HG03175 (cell line): ENCODE results near the gene PPP1R1C.

Experiments
- ATAC-seq: cut with Tn5 transposase; IDR thresholded peaks from one replicate; pipeline ENCODE4 v1.9.1; 2021; ENCODE audit warnings: mild to moderate bottlenecking, moderate library complexity; ENCODE audit not compliant: unreplicated experiment

PPP1R1C gene

GRCh38 chr2:182098648-182099047 is 113.0 kb downstream of the PPP1R1C start:
- ATAC-seq, result no peak

GRCh38 chr2:182101263-182101662 is 115.6 kb downstream of the PPP1R1C start:
- peak; percentile 64 for ATAC-seq

DNA sequence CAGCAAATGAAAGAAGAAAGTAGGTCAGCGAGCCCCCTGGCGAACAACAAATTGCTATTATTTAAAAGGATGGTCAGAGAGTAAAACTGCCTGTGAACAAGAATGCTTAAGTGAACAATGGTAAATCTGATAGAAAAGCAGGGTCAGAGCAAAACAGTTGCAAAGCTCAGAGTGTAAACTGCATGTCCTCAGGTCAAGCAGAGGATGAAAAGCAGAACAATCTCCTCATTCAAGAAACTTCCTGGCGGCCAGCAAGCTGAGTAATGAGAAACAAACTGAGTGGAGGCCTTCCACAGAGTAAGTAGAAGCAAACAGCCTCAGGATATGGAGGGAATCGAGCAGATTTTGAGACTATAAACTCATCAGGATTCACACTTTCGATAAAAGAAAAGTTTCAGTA is 117.9 kb downstream of the PPP1R1C start:
- ATAC-seq, result no peak

DNA sequence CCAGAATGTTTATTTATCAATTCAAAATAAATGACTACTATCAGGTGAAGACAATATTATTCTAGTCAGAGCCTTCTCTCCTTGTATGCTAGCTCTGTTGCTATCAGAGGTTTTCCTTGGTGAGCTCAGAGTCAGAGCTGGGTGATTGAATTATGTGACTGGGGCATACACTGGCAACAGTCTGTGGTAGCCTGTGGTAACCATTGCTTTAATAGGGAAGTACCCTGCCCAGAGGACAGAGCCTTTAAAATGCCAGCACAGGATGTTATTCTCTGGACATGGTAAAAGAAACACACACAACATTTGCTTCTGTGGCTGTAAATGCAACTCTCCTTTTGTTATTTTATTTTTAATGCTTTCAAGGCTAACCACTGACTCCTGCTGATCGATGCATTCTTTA is 124.7 kb downstream of the PPP1R1C start:
- no peak for ATAC-seq

- no peak for ATAC-seq
Observed at GRCh38 chr2:182113334-182113733, 127.7 kb downstream of the PPP1R1C start.

DNA sequence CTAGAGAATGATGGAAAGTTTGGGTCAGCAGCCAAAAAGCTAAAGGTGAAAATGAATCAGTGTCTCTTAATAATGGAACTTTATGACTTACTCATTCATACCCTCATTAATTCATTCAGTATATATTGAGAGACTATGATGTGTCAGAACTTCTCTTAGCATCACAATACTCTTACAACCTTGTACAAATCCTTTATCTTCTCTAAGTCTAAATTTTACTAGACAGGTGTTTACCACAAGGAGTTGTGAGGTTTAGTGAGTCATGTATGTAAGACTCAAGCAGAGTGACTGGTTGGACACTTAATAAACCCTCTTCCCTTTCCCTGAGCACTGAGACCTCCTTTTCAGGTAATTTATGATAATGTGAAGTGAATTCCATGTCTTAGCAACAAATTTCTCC is 129.6 kb downstream of the PPP1R1C start:
- no peak for ATAC-seq

DNA sequence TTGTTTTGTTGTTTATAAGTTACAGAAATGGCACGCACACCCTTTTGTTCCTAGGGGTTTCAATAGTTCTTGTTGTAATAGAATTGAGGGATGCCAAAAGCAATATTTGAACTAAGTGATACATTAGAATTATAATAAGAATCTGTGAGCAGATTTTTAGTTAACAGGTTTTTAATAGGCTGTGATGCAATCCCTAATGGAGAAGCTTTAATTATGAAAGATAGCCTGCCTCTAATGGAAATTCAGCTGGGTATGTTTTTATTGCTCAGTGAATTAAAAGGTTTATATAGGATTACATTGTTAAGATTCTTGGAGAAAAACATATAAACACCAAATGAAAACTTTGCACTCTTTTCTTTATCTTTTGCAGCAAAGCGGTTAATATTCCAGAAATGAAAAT is 131.1 kb downstream of the PPP1R1C start:
- ATAC-seq, result no peak

GRCh38 chr2:182117196-182117595 is 131.5 kb downstream of the PPP1R1C start:
- ATAC-seq, result no peak

- no peak for ATAC-seq
Observed at GRCh38 chr2:182128821-182129707, 143.4 kb downstream of the PPP1R1C start.

DNA sequence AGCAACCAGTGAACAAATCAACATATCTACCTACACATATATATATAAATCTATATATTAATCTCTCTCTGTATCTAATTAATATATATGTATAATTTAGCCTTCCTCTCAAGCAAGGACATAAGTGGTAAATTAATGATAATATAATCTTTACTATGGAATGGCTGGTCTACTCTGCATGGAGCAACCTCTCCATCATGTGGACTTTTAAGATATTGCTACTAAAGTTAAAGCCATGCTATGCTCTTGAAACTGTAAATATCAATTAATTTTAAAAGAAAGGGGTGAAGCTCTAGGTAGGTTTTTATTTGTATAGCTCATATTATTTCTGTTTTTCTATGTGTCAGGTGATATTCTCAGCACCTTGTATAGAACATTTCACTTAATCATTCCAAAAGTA is 147.0 kb downstream of the PPP1R1C start:
- ATAC-seq, result no peak

DNA sequence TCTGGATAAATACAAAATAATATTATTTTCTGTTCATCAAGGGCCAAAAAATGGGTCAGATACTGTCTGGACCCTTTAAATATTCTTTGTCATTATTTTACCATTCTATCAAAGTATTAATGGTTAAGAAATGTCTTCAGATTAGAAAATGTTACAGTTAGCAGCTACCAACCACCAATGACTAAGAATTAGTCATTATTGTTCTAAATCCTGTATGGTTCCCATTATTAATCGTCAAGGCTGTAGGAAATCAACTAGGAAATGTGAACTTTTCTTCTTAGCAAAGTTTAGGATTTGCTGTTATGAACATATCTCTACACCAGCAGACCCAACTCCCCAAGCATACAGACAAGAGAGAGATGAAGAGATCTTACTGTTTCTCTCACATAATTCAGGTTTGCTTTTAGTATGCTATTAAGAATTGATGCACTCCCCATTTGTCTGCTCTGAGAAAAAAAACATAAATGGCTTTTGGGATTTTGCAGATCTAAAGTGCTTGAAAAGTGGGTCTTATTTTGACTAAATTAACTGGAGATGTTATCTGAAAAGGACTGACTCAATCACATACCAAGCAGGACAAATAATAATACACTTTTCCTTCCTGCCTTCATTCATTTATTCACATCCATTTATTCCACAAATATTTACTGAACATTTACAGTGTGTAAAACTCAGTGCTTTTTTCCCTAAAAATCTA is 147.7 kb downstream of the PPP1R1C start:
- no peak for ATAC-seq

GRCh38 chr2:182134201-182134600 is 148.5 kb downstream of the PPP1R1C start:
- no peak for ATAC-seq

DNA sequence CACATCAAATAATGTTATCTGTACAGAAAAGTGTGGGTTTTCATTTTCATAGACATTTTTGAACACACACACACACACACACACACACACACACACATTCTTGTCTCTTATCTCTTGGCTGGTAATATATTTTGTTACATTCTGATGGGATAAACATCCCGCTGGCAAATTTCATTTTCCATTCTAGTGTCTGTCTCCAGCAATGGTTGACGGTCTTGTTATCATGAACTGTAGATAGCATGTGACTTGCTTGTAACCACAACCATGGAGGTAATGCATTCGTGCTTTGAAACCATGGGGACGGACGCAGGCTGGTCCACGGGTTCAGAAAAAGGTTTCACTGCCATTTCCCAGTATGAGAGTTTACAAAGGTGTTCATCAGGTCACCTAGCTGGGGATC is 156.4 kb downstream of the PPP1R1C start:
- ATAC-seq, result no peak

DNA sequence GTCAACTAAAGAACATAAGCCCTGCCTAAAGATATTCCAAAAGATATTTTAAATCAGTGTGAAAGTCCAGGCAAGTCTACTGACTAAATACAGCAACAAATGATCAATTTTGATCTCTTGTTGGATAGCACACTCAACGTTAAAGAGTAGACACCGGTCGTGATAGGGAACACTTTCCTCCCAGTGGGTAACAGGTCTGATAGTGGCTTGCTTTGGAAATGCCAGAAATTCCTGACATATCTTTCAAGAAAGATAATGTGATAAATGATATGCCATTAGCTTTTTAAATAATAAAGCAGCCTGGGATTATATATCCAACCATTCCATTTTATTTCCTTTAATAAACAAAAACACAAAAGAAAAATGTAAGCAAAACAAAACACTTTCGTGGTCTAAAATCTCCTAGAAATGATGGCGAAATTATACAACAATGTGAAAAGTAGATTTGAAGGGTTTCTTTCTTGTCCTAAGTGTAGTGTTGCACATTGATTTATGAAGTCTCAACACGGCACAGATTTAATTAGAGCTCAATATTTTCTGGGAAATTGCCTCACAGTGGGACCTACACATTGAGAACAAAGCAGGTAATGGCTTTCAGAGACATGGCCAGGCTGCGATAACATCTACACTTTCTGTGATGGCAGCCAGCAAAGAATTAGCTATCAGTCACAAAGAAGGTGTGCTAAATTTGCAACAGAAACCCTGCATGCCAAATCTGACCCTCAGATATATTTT is 158.6 kb downstream of the PPP1R1C start:
- ATAC-seq, result no peak

GRCh38 chr2:182144776-182145165 is 159.1 kb downstream of the PPP1R1C start:
- no peak for ATAC-seq

- ATAC-seq, result no peak
Observed at GRCh38 chr2:182148344-182148743, 162.7 kb downstream of the PPP1R1C start.

- no peak for ATAC-seq
Observed at GRCh38 chr2:182163878-182164277, 178.2 kb downstream of the PPP1R1C start.

DNA sequence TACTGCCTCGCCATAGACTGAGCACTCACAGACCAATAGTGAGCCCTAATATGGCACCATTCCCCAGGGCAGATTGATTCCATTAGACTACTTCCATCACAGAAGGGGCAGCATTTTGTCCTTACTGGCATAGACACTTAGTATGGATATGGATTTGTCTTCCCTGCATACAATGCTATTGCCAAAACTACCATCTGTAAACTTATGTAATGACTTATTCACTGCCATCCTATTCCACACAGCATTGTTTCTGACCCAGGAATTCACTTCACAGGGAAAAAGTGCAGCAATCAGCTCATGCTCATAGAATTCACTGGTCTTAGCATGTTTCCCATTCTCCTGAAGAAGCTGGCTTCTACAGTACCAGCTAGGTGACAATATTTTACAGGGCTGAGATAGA is 179.0 kb downstream of the PPP1R1C start:
- ATAC-seq, result no peak

- ATAC-seq, result no peak
Observed at GRCh38 chr2:182165202-182165601, 179.5 kb downstream of the PPP1R1C start.

DNA sequence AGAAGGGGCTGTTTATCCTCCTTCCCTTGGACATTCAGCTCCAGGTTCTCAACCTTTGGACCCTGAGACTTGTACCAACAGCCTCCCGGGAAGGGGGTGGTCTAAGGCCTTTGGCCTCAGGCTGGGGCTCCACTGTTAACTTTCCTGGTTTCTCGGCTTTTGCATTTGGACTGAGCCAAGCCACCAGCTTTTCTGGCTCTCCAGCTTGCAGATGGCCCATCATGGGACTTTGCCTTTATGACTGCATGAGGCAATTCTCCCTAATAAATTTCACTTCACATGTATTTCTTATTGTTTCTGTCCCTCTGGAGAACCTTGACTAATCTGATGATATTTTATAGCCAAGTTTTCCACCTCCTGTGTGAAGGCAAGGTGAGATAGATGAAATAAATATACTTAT is 180.8 kb downstream of the PPP1R1C start:
- ATAC-seq, result no peak

DNA sequence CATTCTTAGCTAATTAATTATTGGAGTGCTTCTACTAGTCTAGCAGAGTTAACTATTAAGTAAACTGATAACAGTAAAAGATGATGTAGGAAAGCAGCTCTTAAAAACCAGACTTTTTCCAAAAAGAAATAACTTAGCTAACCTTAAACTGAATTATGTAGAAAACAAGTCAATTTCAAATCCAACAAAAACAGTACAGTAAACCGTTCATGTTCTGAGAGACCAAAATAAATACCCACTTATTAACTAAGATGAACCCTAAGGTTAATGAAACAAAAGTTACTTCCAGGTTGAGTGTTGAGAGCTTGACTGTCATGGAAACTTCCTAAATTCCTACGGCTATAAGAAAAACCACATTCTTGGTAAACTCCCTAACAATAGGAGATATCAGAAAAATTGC is 181.2 kb downstream of the PPP1R1C start:
- no peak for ATAC-seq
